Left renal cortex interstitium (tissue), 4 donors: ENCODE data around the gene SSBP2. TPM values are rescaled to one million over a fixed set of nuclear protein-coding genes. Genes with fewer than 3 reads are reported as not detected.

Experiments
- DNase-seq, 4 donors: peaks; one replicate each; pipeline ENCODE4 v3.0.0-alpha.2; 2013; ENCODE audit warnings: low read depth in 4 of 4, low spot score in 2 of 4, missing footprints in 1 of 4
- polyA plus RNA-seq, 4 donors: library from polyadenylated mRNA; unstranded; fragments of 120-200 nt; gene quantifications; one replicate each; pipeline ENCODE4 v1.2.1, GENCODE V29; 2013; ENCODE audit not compliant: insufficient read length in 4 of 4

The SSBP2 gene
- polyA plus RNA-seq = 10 to 100 TPM; 78.5 to 96.3 (median 91.6) TPM

DNA sequence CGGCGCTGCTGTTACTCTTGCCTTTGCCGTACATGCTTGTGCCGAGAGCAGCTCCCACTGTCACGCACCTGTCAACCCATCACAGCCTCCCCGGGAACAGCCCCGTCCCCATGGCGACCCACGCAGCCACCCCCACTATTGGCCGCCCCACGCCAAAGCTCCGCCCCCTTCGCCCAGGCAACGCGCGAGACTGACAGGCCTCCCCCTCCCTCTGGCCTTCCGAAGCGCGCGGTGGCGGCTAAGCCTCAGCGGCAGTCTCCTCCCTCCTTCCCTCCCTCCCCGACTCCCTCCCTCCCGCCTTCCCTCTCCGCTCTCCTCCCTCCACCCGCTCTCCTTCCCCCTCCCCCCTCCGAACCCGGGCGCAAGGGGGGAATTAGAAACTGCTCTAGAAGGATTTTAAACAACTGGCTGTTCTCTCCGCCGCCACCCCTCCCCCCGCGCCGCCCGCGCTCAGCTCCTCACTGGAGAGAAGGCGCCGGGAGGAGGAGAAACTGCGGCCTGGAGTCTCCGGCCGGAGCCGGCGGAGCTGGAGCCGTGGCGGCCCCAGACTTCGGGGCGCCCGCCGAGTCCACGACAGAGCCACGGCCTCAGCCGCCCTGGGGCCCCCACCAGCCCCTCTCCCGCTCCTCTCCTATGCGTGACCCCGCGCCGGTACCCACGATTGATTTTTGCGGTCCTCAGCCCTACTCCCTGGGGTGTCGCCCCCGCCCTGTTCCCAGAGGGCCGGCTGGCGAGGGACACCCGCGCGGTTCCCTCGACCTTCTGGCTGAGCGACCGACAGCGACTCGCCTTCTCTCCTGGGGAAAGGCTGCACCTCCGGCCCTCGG lies at the start of gene SSBP2:
Gene SSBP2, minus strand, starts transcription at position 89 of the 827 bp plus-strand sequence. Its CDS starts 55 bp downstream, at position 34.
- peak; percentile 96 to 99 (median 98) for DNase-seq

DNA sequence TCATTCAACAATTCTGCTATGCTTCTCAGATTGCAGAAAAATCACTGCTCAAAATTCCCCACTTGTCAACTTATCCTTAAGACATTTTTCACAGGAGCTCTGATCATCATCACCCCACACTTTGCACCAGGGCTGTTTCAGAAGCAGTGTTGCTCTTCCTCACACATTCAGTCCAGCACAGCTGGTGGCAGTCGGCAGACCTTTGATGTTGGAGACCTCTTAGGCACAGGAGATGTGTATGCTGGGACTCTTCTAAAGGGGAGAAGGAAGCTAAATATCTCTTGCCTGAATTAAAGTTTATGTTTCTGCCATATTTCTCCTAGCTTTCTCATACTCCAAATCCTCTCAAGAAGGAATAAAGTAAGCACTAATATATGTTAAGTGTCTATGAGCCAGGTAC lies 44.8 kb upstream of the SSBP2 start:
- DNase-seq = no peak

DNA sequence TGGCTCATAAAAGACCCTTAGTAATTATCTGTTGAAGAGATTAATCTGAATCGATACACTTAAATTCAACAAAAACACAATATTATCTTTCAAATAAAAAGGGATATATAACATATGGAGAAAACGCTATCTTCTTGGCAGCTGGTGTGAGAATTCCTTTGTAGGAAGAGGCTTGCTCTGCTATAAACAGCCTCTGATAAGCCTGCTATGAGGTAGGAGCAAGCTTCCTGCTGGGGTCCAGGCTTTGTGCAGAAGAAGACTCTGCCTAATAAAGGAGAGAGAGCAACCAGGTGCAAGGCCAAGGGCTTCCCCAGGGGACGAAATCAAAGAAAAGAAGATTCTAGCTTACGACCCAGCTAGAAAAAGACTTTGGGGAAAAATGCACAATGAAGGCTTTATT lies 43.3 kb upstream of the SSBP2 start:
- no peak for DNase-seq

DNA sequence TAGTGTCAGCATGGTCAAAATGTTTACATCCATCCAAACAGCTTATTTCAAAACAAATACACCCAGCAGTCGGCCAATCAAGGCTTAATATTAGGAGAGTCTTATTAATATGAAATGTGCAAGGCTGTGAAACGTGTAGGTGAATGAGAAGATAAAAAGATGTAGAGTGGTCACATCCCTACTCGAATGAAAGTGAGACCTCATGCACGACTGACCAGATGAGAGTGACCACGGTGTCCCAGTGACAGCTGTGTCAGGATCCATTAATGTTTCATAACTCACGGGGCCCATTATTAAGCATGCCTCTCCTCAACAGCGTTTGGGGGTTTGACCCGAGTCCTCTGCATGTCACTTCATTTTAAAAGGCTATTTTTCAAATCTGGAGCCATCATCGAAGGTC lies 39.4 kb upstream of the SSBP2 start:
- DNase-seq = no peak

DNA sequence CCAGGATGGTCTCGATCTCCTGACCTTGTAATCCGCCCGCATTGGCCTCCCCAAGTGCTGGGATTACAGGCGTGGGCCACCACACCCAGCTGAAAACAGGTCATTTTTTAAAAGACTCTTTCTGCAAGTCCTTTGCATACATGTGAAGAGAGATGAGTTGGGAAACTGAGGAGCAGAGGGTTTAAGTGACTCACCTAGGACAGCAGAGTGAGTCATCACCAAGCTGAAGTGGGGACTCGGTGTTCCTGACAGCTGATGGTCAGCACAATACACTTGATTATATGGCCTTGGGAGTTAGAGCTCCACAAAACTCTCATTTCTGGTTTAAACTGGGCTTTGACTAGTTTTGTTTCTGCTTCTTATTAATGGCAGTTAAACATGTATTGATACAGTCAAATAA lies 38.1 kb upstream of the SSBP2 start:
- no peak for DNase-seq

DNA sequence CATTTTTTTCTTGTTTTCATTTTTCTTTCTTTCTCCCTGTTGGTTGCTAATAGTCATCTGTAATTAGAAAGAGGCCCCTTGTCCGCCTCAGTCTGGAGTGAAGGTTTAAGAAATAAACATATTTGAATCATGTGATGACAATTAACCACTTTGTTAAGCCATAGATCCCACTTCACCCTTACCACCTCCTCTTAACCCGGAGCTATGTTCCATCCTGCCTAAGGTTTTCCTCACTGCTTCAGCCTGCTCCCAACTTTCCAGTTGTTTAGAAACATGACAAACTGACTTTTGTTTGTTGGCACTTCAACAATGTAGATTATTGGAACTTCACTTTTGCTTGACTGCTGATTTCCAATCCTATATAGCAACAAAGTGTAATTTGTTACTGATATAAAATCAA lies 37.4 kb upstream of the SSBP2 start:
- no peak for DNase-seq

DNA sequence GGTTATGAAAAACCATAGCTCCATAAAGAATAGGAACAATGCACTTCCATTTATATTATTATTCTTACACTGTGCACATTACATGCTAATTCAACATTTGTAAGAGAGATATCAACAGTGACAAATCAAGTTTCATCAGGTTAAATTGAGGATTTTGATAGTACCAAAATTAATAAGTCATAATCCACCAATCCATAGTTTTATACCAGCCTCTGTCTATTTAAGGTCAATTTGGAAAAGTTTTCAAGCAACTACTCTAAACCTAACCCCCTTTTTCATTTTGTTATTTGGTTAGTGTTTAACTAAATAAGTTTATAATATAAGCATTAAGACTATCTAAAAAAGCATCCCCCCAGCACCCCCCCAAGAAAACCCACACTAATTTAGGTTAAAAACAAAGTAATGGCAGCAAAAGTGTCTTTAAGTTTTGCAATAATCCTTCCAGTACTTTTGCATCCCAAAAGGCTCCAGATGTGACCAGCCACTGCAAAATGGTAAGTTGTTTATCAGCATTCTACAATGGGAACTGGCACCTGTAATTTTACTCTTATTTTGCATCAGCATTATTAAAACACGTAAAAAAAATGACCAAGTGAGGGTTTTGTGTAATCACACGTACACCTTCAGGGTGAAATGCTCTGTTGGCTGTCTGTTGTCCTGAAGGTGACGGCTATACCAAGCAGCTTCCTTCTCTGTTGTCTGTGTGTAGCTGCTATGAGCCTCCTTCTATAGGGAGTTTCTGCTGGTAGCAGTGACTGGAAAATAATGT lies 36.8 kb upstream of the SSBP2 start:
- DNase-seq = peak; percentile 77 to 94 (median 88)

DNA sequence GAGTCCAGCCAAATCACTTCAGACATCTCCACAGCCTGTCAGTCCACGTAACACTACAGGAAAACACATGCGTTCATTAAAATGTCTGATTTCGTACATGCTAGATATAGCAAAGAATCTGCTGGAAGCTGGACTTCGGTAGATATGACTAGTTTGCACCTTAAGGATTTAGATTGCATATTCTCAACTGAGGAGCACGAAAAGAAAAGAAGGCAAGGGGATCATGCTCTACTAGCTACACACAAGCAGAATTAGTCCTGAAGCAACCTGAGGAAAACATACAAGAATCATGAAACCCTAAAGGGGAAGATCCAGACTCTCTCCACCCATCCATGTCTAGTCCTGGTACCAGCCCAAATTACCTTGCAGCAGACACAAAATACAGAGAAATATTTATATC lies 36.1 kb upstream of the SSBP2 start:
- DNase-seq = no peak

DNA sequence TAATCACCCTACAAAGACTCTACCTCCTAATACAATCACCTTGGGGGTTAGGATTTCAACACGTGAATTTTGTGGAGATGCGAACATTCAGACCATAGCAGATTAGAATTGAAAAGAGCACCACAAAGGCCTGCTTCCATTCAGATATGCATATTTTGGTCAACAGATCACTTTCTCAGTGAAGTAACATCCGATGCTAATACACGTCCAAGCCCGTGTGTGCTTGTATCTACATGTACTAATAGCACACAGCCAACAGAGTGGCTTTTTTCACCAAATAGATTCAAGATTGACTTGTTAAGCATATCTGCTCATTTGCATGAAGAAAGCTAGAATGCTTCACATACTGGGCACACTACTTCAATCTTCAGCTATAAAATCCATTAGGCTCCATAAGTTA lies 35.6 kb upstream of the SSBP2 start:
- DNase-seq = no peak

DNA sequence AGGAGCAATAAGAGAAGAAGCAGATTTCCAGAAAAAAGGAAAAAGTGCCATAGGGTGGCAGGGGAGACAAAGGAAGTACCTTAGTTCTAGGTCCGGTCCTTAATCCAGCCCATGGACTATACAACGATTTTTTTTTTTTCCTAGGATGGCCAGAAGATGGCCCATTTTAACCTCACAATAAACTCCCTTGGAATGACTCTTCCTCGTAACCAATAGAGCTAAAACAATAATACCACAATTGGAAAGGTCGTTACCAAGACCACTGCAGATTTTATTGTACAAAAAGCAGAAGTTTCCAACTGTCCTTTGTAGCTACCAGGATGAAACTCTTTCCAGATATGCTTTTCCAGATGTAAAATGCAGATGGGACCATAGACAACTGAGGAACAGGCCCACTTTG lies 34.4 kb upstream of the SSBP2 start:
- DNase-seq = no peak

DNA sequence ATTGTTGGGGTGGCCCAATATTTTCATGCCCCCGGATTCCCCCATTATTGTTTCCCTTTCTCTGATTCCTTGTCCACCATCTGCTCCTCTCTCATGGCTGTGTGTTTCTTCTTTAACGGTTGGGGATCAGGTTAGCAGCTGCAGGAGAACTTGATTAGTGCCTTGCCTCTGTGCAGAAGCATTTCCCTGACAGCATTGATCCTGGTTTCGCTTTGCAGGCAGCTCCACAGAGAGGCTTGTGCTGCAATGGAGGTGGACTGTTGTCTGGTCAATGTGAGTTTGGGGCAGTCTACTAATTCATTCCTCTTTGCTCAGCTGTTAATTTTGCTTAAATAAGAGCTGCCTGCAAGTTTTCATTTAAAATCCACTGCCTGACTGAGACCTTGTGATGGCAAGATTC lies 32.5 kb upstream of the SSBP2 start:
- DNase-seq = no peak

DNA sequence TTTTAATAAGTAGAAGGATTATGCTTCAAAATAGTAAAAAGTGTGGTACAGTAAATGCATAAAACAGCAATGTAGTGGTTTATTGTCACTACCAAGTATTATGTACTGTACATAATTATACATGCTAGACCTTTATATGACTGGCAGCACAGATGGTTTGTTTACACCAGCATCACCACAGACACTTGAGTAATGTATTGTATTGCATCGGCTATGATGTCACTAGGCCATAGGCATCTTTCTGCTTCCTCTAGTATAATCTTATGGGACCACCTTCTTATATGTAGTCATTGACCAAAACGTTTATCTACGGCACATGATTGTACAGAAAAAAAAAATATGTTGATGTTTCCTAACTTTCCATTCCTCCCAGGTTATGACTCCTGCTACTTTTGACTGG lies 31.9 kb upstream of the SSBP2 start:
- no peak for DNase-seq

DNA sequence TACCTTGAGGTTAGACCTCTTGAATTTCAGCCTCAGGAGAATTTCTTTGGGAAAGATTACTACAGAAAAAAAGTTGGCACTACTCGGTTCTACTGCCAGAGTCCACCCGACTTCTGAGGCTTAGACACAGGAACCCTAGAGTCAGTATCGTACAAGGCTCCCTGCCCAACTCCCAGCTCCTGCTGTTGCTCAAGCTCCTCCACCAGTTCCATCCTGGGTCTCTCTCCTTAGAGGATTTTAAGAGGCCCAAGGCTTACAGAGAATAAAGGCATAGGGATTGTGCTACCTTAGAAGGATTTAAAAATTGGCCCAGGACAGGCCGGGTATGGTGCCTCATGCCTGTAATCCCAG lies 29.0 kb upstream of the SSBP2 start:
- DNase-seq = no peak

DNA sequence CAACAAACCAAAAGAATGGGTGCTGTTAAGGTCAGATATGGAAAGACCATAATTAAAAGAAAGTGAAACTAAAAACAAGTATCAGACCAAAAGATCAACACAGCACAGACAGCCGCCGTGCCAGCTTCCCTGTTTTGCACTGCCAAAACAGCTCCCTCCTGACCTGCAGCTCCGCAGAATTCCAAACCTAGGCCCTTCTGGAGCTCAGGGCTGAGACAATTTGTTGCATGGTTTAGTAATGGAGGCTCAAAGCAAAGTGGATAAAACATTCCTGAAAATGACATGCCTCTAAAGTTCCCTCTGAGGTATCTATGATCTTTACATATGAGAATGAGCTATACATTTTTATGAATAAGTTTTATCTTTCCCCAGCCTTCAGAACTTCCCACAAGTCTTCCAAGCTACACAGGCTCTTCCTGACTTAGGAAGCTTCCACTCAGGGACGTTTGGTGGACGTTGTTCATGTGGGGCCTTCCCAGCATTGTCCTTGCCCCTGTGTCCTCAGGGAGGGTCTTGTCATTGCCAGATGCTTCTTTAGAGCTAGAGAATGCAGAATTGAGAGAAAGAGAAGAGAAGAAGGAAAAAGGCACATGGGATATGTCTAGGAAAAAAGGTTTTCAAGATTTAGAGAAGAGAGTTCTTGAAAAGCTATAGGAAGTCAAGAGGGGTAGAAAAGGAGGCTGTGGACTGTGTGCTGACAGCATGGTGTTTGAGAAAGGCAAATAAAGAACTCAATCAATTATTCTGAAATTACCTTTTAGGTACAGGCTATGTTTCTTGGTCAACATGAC lies 28.4 kb upstream of the SSBP2 start:
- DNase-seq = no peak

DNA sequence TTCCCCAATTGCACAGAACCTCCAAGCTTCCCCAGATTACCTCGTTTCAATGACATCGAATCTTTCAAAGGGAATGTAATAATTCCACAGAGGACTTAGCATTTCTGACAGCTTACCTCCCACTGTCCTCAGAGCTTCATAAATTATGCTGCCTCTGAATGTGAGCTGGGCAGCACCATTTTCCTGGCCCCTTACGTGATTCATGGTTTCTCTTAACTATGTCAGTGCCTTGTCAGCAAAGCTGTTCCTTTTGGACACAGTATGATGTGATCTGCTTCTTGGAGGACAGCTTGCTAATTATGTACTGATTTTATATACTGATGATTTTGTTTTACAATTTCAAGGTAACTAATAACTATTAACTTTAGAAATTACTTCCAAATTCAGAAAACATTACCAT lies 27.7 kb upstream of the SSBP2 start:
- DNase-seq = no peak

DNA sequence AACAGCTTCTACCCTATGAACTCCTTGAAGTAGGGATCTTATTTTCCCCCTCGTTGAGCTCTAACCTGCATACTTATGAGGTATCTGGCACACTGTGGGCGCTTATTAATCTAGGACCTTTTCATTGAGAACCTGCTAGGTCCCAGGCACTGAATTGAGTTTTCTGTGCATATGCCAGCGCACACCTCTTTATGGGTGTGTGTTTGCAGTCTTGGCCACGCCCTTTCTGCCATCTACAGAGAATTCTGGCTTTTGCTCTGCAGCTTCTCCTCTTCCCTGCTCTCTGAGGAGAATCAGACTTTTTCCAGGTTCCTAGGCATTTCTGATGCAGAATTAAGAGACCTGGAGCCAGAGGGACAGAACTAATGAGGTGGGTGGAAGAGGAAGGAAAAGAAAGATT lies 25.4 kb upstream of the SSBP2 start:
- no peak for DNase-seq

DNA sequence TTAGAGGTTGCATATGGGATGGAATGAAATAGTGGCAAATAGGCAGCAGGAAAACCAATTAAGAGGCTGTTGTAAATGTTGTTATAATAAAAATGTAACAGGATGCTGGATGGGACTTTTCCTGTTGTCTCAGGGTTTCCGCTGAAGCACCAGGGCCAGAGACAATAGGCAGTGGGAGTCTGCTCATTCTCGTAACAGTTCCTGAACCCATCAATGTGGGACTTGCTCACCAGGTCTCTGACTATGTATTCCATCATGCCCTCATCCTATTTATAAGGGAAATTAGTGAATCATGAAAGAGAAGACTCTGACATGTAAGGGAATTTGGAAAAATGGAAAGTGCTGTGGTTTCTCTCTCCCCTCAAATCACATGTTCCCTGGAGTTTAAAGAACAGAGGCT lies 23.5 kb upstream of the SSBP2 start:
- DNase-seq = no peak

DNA sequence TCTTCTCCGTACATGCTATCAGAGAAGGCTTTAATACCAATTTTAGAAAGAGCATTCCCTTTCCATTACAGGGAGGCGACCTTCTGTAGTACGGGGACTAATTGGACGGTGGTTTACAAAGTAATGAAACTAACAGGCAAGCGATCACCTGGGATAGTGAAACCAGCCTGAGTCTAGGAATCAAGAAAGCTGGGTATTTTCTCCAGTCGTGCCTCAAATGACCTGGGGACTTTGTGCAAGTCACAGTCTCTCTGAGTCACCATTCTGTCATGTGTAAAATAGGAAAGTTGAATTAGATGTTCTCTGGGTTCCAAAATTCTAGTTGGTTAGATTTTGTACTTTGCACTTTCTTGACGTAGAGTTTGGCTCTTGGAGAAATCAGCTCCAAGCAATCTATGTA lies 22.7 kb upstream of the SSBP2 start:
- no peak for DNase-seq

DNA sequence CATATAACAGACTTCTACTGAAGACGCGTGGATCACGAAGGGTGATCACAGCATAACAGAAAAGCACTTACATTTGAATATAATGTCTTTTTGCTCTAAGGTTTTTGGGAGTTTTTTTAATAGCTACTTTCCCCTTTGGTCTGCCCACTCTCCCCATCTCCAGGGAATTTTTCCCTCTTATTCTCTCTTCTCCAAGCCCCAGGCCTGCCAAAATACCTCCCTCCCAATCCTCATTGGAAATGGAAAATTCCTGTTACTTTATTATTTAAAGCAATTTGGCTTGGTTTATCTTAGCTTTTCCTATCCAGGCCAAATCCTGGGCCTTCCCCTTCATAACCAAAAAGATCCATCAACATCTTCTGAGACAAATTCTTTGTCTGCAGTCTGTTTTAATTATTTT lies 22.3 kb upstream of the SSBP2 start:
- no peak for DNase-seq

DNA sequence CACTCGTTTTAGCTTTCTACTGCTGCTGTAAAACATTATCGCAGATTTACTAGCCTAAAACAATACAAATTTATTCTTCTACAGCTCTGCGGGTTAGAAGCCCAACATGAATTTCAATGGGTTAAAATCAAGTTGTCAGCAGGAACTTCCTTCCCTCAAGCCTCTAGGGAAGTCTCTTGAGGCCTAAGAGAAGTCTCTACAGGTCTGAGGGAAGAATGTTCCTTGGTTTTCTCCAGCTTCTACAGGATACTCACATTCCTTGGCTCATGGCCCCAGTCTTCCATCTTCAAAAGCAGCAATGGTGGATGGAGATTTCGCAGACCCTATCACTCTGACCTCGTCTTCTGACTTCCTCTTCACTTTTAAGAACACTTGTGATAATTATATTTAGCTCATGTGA lies 21.6 kb upstream of the SSBP2 start:
- no peak for DNase-seq

DNA sequence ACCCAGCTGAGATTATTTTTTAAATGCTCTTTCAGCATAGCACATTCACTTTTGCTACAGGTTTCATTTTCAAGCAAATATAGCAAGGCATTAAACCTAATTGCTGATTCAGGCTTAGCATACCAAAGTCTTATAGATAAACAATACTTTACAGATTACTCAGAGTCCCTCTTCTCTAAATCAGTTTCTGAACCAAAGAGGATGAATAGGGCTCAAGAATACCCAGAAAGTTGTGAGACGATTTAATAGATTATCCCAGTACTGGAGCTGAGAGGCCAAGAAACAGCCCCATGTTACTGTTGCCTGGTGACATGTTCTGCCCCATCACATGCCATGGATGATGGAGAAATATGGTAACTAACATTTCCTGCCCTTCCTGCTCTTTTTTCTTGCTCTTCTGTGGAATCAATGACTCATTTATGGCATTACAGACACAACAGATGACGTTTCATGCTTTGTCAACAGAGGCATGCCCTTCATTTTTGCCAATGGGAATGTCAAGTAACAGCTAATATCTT lies 18.1 kb upstream of the SSBP2 start:
- DNase-seq = no peak
